Measurements from ENCODE around the gene MICU2. TPM values are rescaled to one million over a fixed set of nuclear protein-coding genes. Genes with fewer than 3 reads are reported as not detected.
"Not testable (repeated sequence)": the region's sequence is repeated elsewhere in the genome, so short reads cannot be mapped to it uniquely, and the experiment has no call there.

Gene MICU2
- total and polyA plus RNA-seq, 2 donors: 34.0 to 67.7 TPM

- Histone ChIP-seq H3K36me3 (ENCODE audit: insufficient read depth) (no peaks in the 10 kb centered on the region), H3K27ac (ENCODE audit: low read depth) (no peak overlapping the region), H3K4me1 (ENCODE audit: insufficient read depth) (no peaks in the 10 kb centered on the region), H3K4me3 (ENCODE audit: low read depth, low read length) (no peak overlapping the region)
- 86% methylated on average over 4 of the region's 4 CpGs for WGBS
- DNase-seq (ENCODE audit: extremely low spot score): no peak
Measured at GRCh38 chr13:21613791-21614190, 9.8 kb upstream of the MICU2 start.

DNA sequence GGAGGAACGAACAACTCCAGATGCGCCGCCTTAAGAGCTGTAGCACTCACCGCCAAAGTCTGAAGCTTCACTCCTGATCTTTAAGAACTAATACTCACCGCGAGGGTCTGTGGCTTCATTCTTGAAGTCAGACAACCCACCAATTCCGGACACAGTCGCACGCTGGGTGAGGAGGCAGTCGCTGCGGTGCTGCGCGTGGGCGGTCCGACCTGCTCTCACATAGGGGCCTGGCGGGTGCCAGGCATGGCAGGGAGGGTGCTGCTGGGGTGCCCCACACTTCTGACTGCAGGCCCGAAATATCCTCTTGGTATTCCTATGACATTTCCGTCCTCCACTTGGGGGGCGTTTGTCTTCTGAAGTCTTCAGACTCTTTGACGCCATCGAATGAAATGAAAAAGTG, 7.4 kb upstream of the MICU2 start:
- no peaks in the 10 kb centered on the region for H3K36me3 ChIP-seq (ENCODE audit: insufficient read depth)
- 94% methylated on average over 21 of the region's 21 CpGs for WGBS
- DNase-seq (ENCODE audit: extremely low spot score): no peak

DNA sequence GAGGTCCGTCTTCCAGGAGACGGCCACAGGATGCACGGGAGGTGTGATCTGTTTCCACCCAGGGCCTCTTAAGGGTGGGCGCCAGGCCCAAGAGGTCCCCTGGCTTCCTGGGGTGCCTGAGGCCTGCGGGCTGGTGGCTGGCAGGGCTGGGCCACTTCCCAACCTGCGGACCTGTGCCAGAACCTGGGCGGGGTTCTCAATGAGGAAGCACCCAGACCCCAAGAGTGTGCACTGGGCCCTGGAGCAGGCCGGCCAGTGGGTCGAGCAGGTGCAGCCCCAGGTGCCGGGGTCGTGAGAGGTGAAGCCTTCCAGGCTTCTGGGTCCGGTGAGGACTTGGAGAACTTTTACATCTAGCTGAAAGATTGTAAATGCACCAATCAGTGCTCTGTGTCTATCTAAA, 6.7 kb upstream of the MICU2 start:
- no peaks in the 10 kb centered on the region for H3K4me1 ChIP-seq (ENCODE audit: insufficient read depth)

More for the DNA sequence above, 7.4 kb upstream of the MICU2 start:
- Histone ChIP-seq H3K4me1 (ENCODE audit: insufficient read depth) (no peaks in the 10 kb centered on the region), H3K4me3 (ENCODE audit: low read depth, low read length) (no peak overlapping the region), H3K27ac (ENCODE audit: low read depth) (no peak overlapping the region)

GRCh38 chr13:21608961-21609360, 5.0 kb upstream of the MICU2 start:
- H3K4me1 ChIP-seq (ENCODE audit: insufficient read depth): no peaks in the 10 kb centered on the region
- DNase-seq (ENCODE audit: extremely low spot score): no peak
- 83% methylated on average over 4 of the region's 4 CpGs for WGBS
- no peak overlapping the region for H3K4me3 ChIP-seq (ENCODE audit: low read depth, low read length)
- no peak overlapping the region for H3K27ac ChIP-seq (ENCODE audit: low read depth)
- H3K36me3 ChIP-seq (ENCODE audit: insufficient read depth): no peaks in the 10 kb centered on the region

More for the DNA sequence above, 6.7 kb upstream of the MICU2 start:
- 95% methylated on average over 12 of the region's 12 CpGs for WGBS
- no peak for DNase-seq (ENCODE audit: extremely low spot score)
- Histone ChIP-seq H3K4me3 (ENCODE audit: low read depth, low read length) (no peak overlapping the region), H3K36me3 (ENCODE audit: insufficient read depth) (no peaks in the 10 kb centered on the region), H3K27ac (ENCODE audit: low read depth) (no peak overlapping the region)

- Histone ChIP-seq H3K4me3 (ENCODE audit: low read depth, low read length) (no peak overlapping the region), H3K27ac (ENCODE audit: low read depth) (no peak overlapping the region), H3K36me3 (ENCODE audit: insufficient read depth) (no peaks in the 10 kb centered on the region), H3K4me1 (ENCODE audit: insufficient read depth) (no peaks in the 10 kb centered on the region)
- 73% methylated on average over 6 of the region's 6 CpGs for WGBS
- no peak for DNase-seq (ENCODE audit: extremely low spot score)
Measured at GRCh38 chr13:21606796-21607195, 2.8 kb upstream of the MICU2 start.

DNA sequence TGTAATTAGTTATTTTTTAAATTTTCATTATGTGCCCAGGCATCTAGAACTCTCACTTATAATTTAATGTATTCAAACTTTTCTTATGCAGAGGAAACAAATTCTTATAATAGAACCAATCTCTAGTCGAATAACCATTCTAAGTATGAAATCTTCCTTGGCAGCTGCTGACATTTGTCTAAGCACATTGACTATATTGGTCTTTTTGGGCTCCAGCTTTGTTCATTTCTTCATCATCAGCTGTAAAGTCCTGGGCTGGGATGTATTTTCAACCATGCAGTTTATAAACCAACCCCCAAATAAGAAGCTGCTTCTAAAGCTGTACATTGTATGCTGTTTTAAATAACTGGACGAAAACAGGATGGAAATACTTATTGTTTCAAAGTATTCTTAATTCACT, 2.3 kb upstream of the MICU2 start:
- H3K27ac ChIP-seq (ENCODE audit: low read depth): no peak overlapping the region
- DNase-seq (ENCODE audit: extremely low spot score): no peak
- 67% methylated on average over 2 of the region's 2 CpGs for WGBS
- H3K36me3 ChIP-seq (ENCODE audit: insufficient read depth): no peaks in the 10 kb centered on the region
- no peak overlapping the region for H3K4me3 ChIP-seq (ENCODE audit: low read depth, low read length)
- no peaks in the 10 kb centered on the region for H3K4me1 ChIP-seq (ENCODE audit: insufficient read depth)

- Histone ChIP-seq H3K36me3 (ENCODE audit: insufficient read depth) (no peaks in the 10 kb centered on the region), H3K4me3 (ENCODE audit: low read depth, low read length) (no peak overlapping the region), H3K27ac (ENCODE audit: low read depth) (no peak overlapping the region), H3K4me1 (ENCODE audit: insufficient read depth) (no peaks in the 10 kb centered on the region)
- DNase-seq (ENCODE audit: extremely low spot score): no peak
Measured at GRCh38 chr13:21596722-21597121, 7.2 kb downstream of the MICU2 start.

- no peak overlapping the region for H3K4me3 ChIP-seq (ENCODE audit: low read depth, low read length)
- no peak for DNase-seq (ENCODE audit: extremely low spot score)
- no peak overlapping the region for H3K27ac ChIP-seq (ENCODE audit: low read depth)
- H3K4me1 ChIP-seq (ENCODE audit: insufficient read depth): no peaks in the 10 kb centered on the region
- no peaks in the 10 kb centered on the region for H3K36me3 ChIP-seq (ENCODE audit: insufficient read depth)
Measured at GRCh38 chr13:21595546-21595822, 8.5 kb downstream of the MICU2 start.

- H3K27ac ChIP-seq (ENCODE audit: low read depth): no peak overlapping the region
- H3K4me1 ChIP-seq (ENCODE audit: insufficient read depth): no peaks in the 10 kb centered on the region
- no peak for DNase-seq (ENCODE audit: extremely low spot score)
- H3K36me3 ChIP-seq (ENCODE audit: insufficient read depth): no peaks in the 10 kb centered on the region
- WGBS: 95% methylated on average over 3 of the region's 3 CpGs
- no peak overlapping the region for H3K4me3 ChIP-seq (ENCODE audit: low read depth, low read length)
Measured at GRCh38 chr13:21594715-21595545, 9.0 kb downstream of the MICU2 start.

- H3K36me3 ChIP-seq (ENCODE audit: insufficient read depth); H3K27ac ChIP-seq (ENCODE audit: low read depth); DNase-seq (ENCODE audit: extremely low spot score); H3K4me1 ChIP-seq (ENCODE audit: insufficient read depth); H3K4me3 ChIP-seq (ENCODE audit: low read depth, low read length): not testable (repeated sequence)
- 98% methylated on average over 11 of the region's 11 CpGs for WGBS
Measured at GRCh38 chr13:21590665-21591456, 13.1 kb downstream of the MICU2 start.

DNA sequence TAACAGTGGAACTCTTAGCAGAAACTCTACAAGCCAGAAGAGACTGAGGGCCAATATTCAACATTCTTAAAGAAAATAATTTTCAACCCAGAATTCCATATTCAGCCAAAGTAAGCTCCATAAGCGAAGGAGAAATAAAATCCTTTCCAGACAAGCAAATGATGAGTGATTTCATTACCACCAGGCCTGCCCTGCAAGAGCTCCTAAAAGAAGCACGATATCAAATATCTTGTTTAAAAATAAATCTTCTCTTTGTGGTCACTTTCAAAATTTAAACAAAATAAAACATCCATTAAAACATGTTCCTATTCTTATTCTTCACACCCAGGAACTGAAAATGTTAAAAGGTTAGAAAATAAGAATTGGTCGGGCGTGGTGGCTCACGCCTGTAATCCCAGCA, 13.7 kb downstream of the MICU2 start:
- H3K4me3 ChIP-seq (ENCODE audit: low read depth, low read length): no peak overlapping the region
- WGBS: 97% methylated on average over 5 of the region's 5 CpGs
- no peaks in the 10 kb centered on the region for H3K4me1 ChIP-seq (ENCODE audit: insufficient read depth)
- H3K36me3 ChIP-seq (ENCODE audit: insufficient read depth): no peaks in the 10 kb centered on the region
- no peak for DNase-seq (ENCODE audit: extremely low spot score)
- no peak overlapping the region for H3K27ac ChIP-seq (ENCODE audit: low read depth)

DNA sequence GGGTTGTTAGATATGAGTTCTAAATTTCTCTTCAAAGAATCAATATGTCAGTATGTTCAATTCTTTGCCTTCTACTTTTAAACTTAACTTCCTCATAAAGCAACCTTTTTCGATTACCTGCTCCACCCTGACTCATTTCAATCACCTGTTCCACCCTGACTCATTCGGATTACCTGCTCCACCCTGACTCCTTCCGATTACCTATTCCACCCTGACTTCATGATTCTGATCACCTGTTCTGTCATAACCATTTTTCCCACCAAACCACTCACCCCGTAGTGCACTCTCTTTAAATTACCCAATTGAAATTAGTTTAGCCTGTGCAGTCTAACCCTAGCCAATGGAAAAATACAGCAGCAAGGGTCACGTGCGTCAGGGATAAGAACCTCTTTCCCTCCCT, 14.5 kb downstream of the MICU2 start:
- not testable (repeated sequence) for H3K4me3 ChIP-seq (ENCODE audit: low read depth, low read length); H3K4me1 ChIP-seq (ENCODE audit: insufficient read depth); H3K27ac ChIP-seq (ENCODE audit: low read depth); DNase-seq (ENCODE audit: extremely low spot score); H3K36me3 ChIP-seq (ENCODE audit: insufficient read depth)
- WGBS: 98% methylated on average over 6 of the region's 6 CpGs

DNA sequence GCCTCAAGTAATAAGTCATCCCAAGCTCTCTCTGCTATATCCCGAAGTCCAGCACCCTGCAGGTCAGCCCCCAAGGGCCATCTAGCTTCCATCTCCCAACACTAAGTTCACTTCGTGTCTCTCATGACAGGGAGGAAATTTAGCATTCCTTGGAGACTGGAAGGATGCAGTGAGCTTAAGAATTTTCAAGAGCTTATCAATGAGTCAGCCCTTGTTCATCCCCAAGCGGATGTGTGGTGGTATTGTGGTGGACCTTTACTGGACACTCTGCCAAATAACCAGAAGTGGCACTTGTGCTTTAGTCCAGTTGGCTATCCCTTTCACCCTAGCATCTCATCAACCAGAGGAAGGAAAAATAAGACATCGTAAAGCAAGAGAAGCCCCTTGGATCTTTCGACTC, 15.6 kb downstream of the MICU2 start:
- WGBS: 94% methylated on average over 5 of the region's 5 CpGs
- not testable (repeated sequence) for H3K4me1 ChIP-seq (ENCODE audit: insufficient read depth); DNase-seq (ENCODE audit: extremely low spot score); H3K4me3 ChIP-seq (ENCODE audit: low read depth, low read length); H3K36me3 ChIP-seq (ENCODE audit: insufficient read depth); H3K27ac ChIP-seq (ENCODE audit: low read depth)

DNA sequence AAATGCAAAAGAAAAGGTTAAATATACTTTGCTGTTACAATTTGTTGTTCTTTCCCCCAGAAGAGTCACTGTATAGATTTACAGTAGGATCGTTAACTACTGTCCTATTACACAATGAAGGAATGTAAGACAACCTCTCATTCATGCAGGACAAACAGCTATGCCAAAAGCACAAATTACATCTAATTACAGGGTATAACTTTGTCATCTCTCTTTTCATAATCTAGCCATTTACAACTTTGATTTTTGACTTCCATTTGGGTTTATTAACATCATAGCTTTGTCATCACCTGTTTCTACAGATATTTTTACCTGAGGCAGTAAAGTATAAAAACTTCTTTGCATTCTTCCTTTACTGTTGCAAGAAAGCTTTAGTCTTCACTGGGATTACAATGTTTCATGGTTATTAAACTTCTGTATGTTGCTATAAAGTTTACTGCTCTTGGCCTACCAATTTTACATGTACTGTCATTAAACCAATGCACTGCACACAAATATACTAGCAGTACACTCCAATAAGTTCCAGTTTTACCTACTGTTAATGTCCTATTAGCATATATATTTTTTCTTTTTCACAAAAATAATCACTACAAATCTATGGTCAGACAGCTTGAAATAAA, 18.9 kb downstream of the MICU2 start:
- 86% methylated on average over 1 of the region's 1 CpG for WGBS
- H3K4me3 ChIP-seq (ENCODE audit: low read depth, low read length): no peak overlapping the region
- no peaks in the 10 kb centered on the region for H3K4me1 ChIP-seq (ENCODE audit: insufficient read depth)
- no peak for DNase-seq (ENCODE audit: extremely low spot score)
- no peaks in the 10 kb centered on the region for H3K36me3 ChIP-seq (ENCODE audit: insufficient read depth)
- no peak overlapping the region for H3K27ac ChIP-seq (ENCODE audit: low read depth)
